ENCODE results near the gene APC2. TPM values are rescaled to one million over a fixed set of nuclear protein-coding genes. Genes with fewer than 3 reads are reported as not detected.

APC2 gene
- total and polyA plus RNA-seq, 2 donors (not counting 1 experiment from before 2014, with no cell fraction given), result 0.12 to 0.16 TPM

- Histone ChIP-seq H3K4me3 (ENCODE audit: control extremely low read depth in 1 of 5, extremely low read depth in 1 of 5, insufficient read depth in 1 of 5, low read depth in 2 of 5, low read length in 4 of 5) (no peak overlapping the region), H3K4me1 (ENCODE audit: control insufficient read depth in 2 of 2, insufficient read depth in 2 of 2, low read length in 2 of 2) (peaks cover 0 to 27% of the 10 kb centered on the region in 2 donors), H3K79me2 (ENCODE audit: control insufficient read depth, insufficient read depth, low read length) (peaks cover 96% of the 10 kb centered on the region), H3K9ac (ENCODE audit: low read length) (no peak overlapping the region), H3K27me3 (replicated peaks in 1 of 4; ENCODE audit: control extremely low read depth in 1 of 4, control insufficient read depth in 3 of 4, insufficient read depth in 4 of 4, low read length in 3 of 4) (no peaks in the 10 kb centered on the region), H3K36me3 (replicated peaks in 1 of 2; ENCODE audit: control extremely low read depth in 1 of 2, control insufficient read depth in 1 of 2, extremely low read depth in 1 of 2, insufficient read depth in 2 of 2, low read length in 1 of 2) (peaks cover 0 to 52% of the 10 kb centered on the region in 2 experiments), H3K27ac (ENCODE audit: low read length in 2 of 2) (no peak overlapping the region), H2AFZ (ENCODE audit: insufficient read depth, low read depth, low read length, poor library complexity, severe bottlenecking) (no peak overlapping the region), H3K9me3 (ENCODE audit: control extremely low read depth in 1 of 3, control insufficient read depth in 2 of 3, insufficient read depth in 1 of 3, low read length in 2 of 3) (no peaks in the 10 kb centered on the region), H3K4me2 (replicated peaks; ENCODE audit: low read depth, low read length, poor library complexity, severe bottlenecking) (no peak overlapping the region), H4K20me1 (ENCODE audit: control insufficient read depth, insufficient read depth, low read length, poor library complexity, severe bottlenecking) (peaks cover 95% of the 10 kb centered on the region)
- intact Hi-C loops (cut with micrococcal nuclease), result no loop called here
- no peak for DNase-seq
- H3K9me3 Mint-ChIP-seq (ENCODE audit: insufficient read depth), result no peaks in the 10 kb centered on the region
- WGBS (ENCODE audit: insufficient coverage), result 91% methylated on average over 26 of the region's 28 CpGs
- TF ChIP-seq CTCF (IDR thresholded peaks at IDR 0.05), result no peak
- no peak for TF ChIP-seq EZH2 (IDR thresholded peaks at IDR 0.05; ENCODE audit: borderline replicate concordance, insufficient read depth, low read depth, low read length, poor library complexity, severe bottlenecking)
- no peak overlapping the region for H3K27ac Mint-ChIP-seq
- no peak for ATAC-seq (ENCODE audit: low read depth)
- POLR2A ChIA-PET, result interaction anchor here (0.6 kb wide), 1 partner anchor 32 kb away, joined by 3 read pairs; no protein-coding TSS in a partner anchor
- CTCF ChIA-PET, result interaction anchor here (1.1 kb wide), 1 partner anchor 172 kb away, joined by 3 read pairs; no protein-coding TSS in a partner anchor
- no peaks in the 10 kb centered on the region for H3K27me3 Mint-ChIP-seq
- H3K4me1 Mint-ChIP-seq, result peaks cover 27% of the 10 kb centered on the region
- H3K4me3 Mint-ChIP-seq, result no peak overlapping the region
Observed at GRCh38 chr19:1416014-1416841, 33.7 kb upstream of the APC2 start.

GRCh38 chr19:1417145-1417544 lies 32.8 kb upstream of the APC2 start:
- ATAC-seq (ENCODE audit: low read depth), result no peak
- Histone ChIP-seq H2AFZ (ENCODE audit: insufficient read depth, low read depth, low read length, poor library complexity, severe bottlenecking) (no peak overlapping the region), H3K9ac (ENCODE audit: low read length) (no peak overlapping the region), H3K9me3 (ENCODE audit: control extremely low read depth in 1 of 3, control insufficient read depth in 2 of 3, insufficient read depth in 1 of 3, low read length in 2 of 3) (no peaks in the 10 kb centered on the region), H3K79me2 (ENCODE audit: control insufficient read depth, insufficient read depth, low read length) (peaks cover 92% of the 10 kb centered on the region), H3K4me1 (ENCODE audit: control insufficient read depth in 2 of 2, insufficient read depth in 2 of 2, low read length in 2 of 2) (peaks cover 0 to 21% of the 10 kb centered on the region in 2 donors), H4K20me1 (ENCODE audit: control insufficient read depth, insufficient read depth, low read length, poor library complexity, severe bottlenecking) (peaks cover 95% of the 10 kb centered on the region), H3K36me3 (replicated peaks in 1 of 2; ENCODE audit: control extremely low read depth in 1 of 2, control insufficient read depth in 1 of 2, extremely low read depth in 1 of 2, insufficient read depth in 2 of 2, low read length in 1 of 2) (peaks cover 0 to 58% of the 10 kb centered on the region in 2 experiments), H3K4me2 (replicated peaks; ENCODE audit: low read depth, low read length, poor library complexity, severe bottlenecking) (no peak overlapping the region), H3K27me3 (replicated peaks in 1 of 4; ENCODE audit: control extremely low read depth in 1 of 4, control insufficient read depth in 3 of 4, insufficient read depth in 4 of 4, low read length in 3 of 4) (no peaks in the 10 kb centered on the region), H3K27ac (ENCODE audit: low read length in 2 of 2) (no peak overlapping the region), H3K4me3 (ENCODE audit: control extremely low read depth in 1 of 5, extremely low read depth in 1 of 5, insufficient read depth in 1 of 5, low read depth in 2 of 5, low read length in 4 of 5) (no peak overlapping the region)
- H3K27ac Mint-ChIP-seq, result no peak overlapping the region
- no peaks in the 10 kb centered on the region for H3K9me3 Mint-ChIP-seq (ENCODE audit: insufficient read depth)
- no peak for DNase-seq
- intact Hi-C loops (cut with micrococcal nuclease), result no loop called here
- WGBS (ENCODE audit: insufficient coverage), result 95% methylated on average over 21 of the region's 21 CpGs
- CTCF ChIA-PET, result interaction anchor here (1.1 kb wide), 1 partner anchor 173 kb away, joined by 3 read pairs; no protein-coding TSS in a partner anchor
- no peaks in the 10 kb centered on the region for H3K27me3 Mint-ChIP-seq
- no peak overlapping the region for H3K4me3 Mint-ChIP-seq
- TF ChIP-seq EZH2 (IDR thresholded peaks at IDR 0.05; ENCODE audit: borderline replicate concordance, insufficient read depth, low read depth, low read length, poor library complexity, severe bottlenecking) (no peak), CTCF (IDR thresholded peaks at IDR 0.05) (no peak)
- POLR2A ChIA-PET, result no interaction called here
- peaks cover 19% of the 10 kb centered on the region for H3K4me1 Mint-ChIP-seq
